Measurements from ENCODE around the gene CROCC.

- no peak for TF ChIP-seq CREB5 (CRISPR knock-in tag; IDR thresholded peaks at IDR 0.05; ENCODE audit: low read depth)
- no peak for TF ChIP-seq POU6F1 (CRISPR knock-in tag; IDR thresholded peaks at IDR 0.05; ENCODE audit: borderline replicate concordance, low read depth)
Observed at GRCh38 chr1:16989676-16990391, 68.1 kb downstream of the CROCC start.

Data from SK-N-SH treated with all-trans-retinoic acid at 6 μM for 48 hours (cell line).